Sigmoid colon (tissue), 7 donors: ENCODE data around the gene IFIT5. TPM values are rescaled to one million over a fixed set of nuclear protein-coding genes. Genes with fewer than 3 reads are reported as not detected.

Experiments
- DNase-seq: peaks from one replicate; pipeline ENCODE4 v3.0.0-alpha.2; 2019
- H3K27ac ChIP-seq, 4 donors: fragments of 200-600 bp; sonication (generic); one replicate each; pipeline ENCODE4 v1.5.1; 2016 to 2019; ENCODE audit warnings: mild to moderate bottlenecking in 1 of 4
- H3K27me3 ChIP-seq, 3 donors: fragments of 200-600 bp; sonication (generic); one replicate each; pipeline ENCODE4 v1.5.1; 2019; ENCODE audit warnings: mild to moderate bottlenecking in 1 of 3
- H3K36me3 ChIP-seq, 4 donors: fragments of 200-600 bp; sonication (generic); one replicate each; pipeline ENCODE4 v1.5.1; 2016 to 2019
- H3K4me1 ChIP-seq, 4 donors: fragments of 200-600 bp; sonication (generic); one replicate each; pipeline ENCODE4 v1.5.1; 2017 to 2019
- H3K4me3 ChIP-seq, 4 donors: fragments of 200-600 bp; sonication (generic); one replicate each; pipeline ENCODE4 v1.5.1; 2017 to 2019; ENCODE audit warnings: mild to moderate bottlenecking in 2 of 4, moderate library complexity in 1 of 4
- H3K9me3 ChIP-seq, 4 donors: fragments of 200-600 bp in 3 of 4; sonication (generic) in 3 of 4; one replicate each; pipeline versions ENCODE4 v1.5.1 to v1.6.1; 2013 to 2019
- CTCF ChIP-seq, 4 experiments: fragments of 450-650 bp in 3 of 4; fragments of 200-600 bp in 1 of 4; IDR thresholded peaks; one replicate each; pipeline ENCODE4 v1.5.1; 2016 to 2019; ENCODE audit warnings: antibody characterized with exemption in 4 of 4, mild to moderate bottlenecking in 3 of 4, moderate library complexity in 2 of 4
- EP300 ChIP-seq, 4 donors: sonication (generic); formaldehyde crosslinking; IDR thresholded peaks; one replicate each; pipeline ENCODE4 v1.6.1; 2017; ENCODE audit warnings: antibody characterized with exemption in 4 of 4
- POLR2A ChIP-seq, 2 donors: fragments of 450-650 bp; IDR thresholded peaks; one replicate each; pipeline ENCODE4 v1.6.1; 2016; ENCODE audit warnings: antibody characterized with exemption in 2 of 2, mild to moderate bottlenecking in 2 of 2, moderate library complexity in 2 of 2
- POLR2AphosphoS5 ChIP-seq, 4 donors: sonication (generic); formaldehyde crosslinking; IDR thresholded peaks; one replicate each; pipeline ENCODE4 v1.6.1; 2017; ENCODE audit warnings: antibody characterized with exemption in 4 of 4
- WGBS, 2 donors: extraction: QIAGEN DNeasy Blood & Tissue Kit; methylation state at CpG; one replicate each; pipeline ENCODE4 v1.1.7; 2013; 5-methylcytosine and 5-hydroxymethylcytosine counted together
- intact Hi-C: fragments of 100-400 bp; cut with DNase I; formaldehyde crosslinking; loops from one replicate; pipeline ENCODE4 v1.15.1; 2023
- polyA plus RNA-seq, 3 donors: library from polyadenylated mRNA; stranded (reverse); fragments of 200-250 nt; gene quantifications; one replicate each; pipeline ENCODE4 v1.2.3, GENCODE V29; 2013
- total RNA-seq, 4 donors: library from RNA; depleted of rRNA; stranded (reverse); fragments of >200 nt; gene quantifications; one replicate each; pipeline ENCODE4 v1.1.0, GENCODE V29; 2016
- donor health status: healthy with polysubstance abuse.
- donor health status: Bipolar disorder and iron deficiency.
- donor health status: healthy.

The IFIT5 gene
- total and polyA plus RNA-seq, 7 donors: 5.3 to 24.3 (median 10.2) TPM

- TF ChIP-seq POLR2AphosphoS5 (IDR thresholded peaks at IDR 0.05): no peak
- TF ChIP-seq CTCF (IDR thresholded peaks at IDR 0.05): no peak
- TF ChIP-seq EP300 (IDR thresholded peaks at IDR 0.05): no peak
- TF ChIP-seq POLR2A (IDR thresholded peaks at IDR 0.05): no peak
Measured at GRCh38 chr10:89452193-89452592, 37.8 kb downstream of the IFIT5 start.

GRCh38 chr10:89454561-89455347, 40.4 kb downstream of the IFIT5 start:
- intact Hi-C loops: no loop called here
- WGBS, 2 donors: 75 to 86% methylated on average over 1 of the region's 1 CpG
- no peaks in the 10 kb centered on the region for H3K4me1 ChIP-seq

More at GRCh38 chr10:89452193-89452592, 37.8 kb downstream of the IFIT5 start:
- no peaks in the 10 kb centered on the region for H3K36me3 ChIP-seq
- no peak overlapping the region for H3K27ac ChIP-seq
- H3K4me1 ChIP-seq: no peaks in the 10 kb centered on the region
- DNase-seq: no peak
- H3K4me3 ChIP-seq: no peak overlapping the region
- no peaks in the 10 kb centered on the region for H3K27me3 ChIP-seq
- intact Hi-C loops: no loop called here
- WGBS, 2 donors: 67% methylated on average over 1 of the region's 1 CpG
- no peaks in the 10 kb centered on the region for H3K9me3 ChIP-seq

GRCh38 chr10:89458291-89458690, 43.9 kb downstream of the IFIT5 start:
- Histone ChIP-seq H3K27me3 (no peaks in the 10 kb centered on the region), H3K9me3 (no peaks in the 10 kb centered on the region), H3K4me3 (no peak overlapping the region), H3K27ac (no peak overlapping the region), H3K4me1 (no peaks in the 10 kb centered on the region), H3K36me3 (no peaks in the 10 kb centered on the region)
- intact Hi-C loops: no loop called here
- TF ChIP-seq EP300 (IDR thresholded peaks at IDR 0.05) (no peak), POLR2AphosphoS5 (IDR thresholded peaks at IDR 0.05) (no peak), CTCF (IDR thresholded peaks at IDR 0.05) (no peak), POLR2A (IDR thresholded peaks at IDR 0.05) (no peak)
- DNase-seq: no peak
- WGBS, 2 donors: 74 to 80% methylated on average over 3 of the region's 3 CpGs

More at GRCh38 chr10:89454561-89455347, 40.4 kb downstream of the IFIT5 start:
- no peak for DNase-seq
- Histone ChIP-seq H3K9me3 (no peaks in the 10 kb centered on the region), H3K36me3 (no peaks in the 10 kb centered on the region), H3K27ac (no peak overlapping the region), H3K27me3 (no peaks in the 10 kb centered on the region), H3K4me3 (no peak overlapping the region)
- no peak for TF ChIP-seq POLR2AphosphoS5 (IDR thresholded peaks at IDR 0.05)
- no peak for TF ChIP-seq EP300 (IDR thresholded peaks at IDR 0.05)

- no peak for TF ChIP-seq POLR2A (IDR thresholded peaks at IDR 0.05)
- TF ChIP-seq CTCF (IDR thresholded peaks at IDR 0.05): no peak
- TF ChIP-seq POLR2AphosphoS5 (IDR thresholded peaks at IDR 0.05): no peak
- TF ChIP-seq EP300 (IDR thresholded peaks at IDR 0.05): no peak
- intact Hi-C loops: no loop called here
- Histone ChIP-seq H3K9me3 (no peaks in the 10 kb centered on the region), H3K4me1 (no peaks in the 10 kb centered on the region), H3K4me3 (no peak overlapping the region), H3K27me3 (no peaks in the 10 kb centered on the region), H3K27ac (no peak overlapping the region), H3K36me3 (no peaks in the 10 kb centered on the region)
- WGBS, 2 donors: 83 to 86% methylated on average over 1 of the region's 1 CpG
- no peak for DNase-seq
Measured at GRCh38 chr10:89458784-89459183, 44.4 kb downstream of the IFIT5 start.

GRCh38 chr10:89463846-89464537, 49.6 kb downstream of the IFIT5 start:
- DNase-seq: no peak
- 91 to 93% methylated on average over 6 of the region's 6 CpGs for WGBS, 2 donors
- Histone ChIP-seq H3K36me3 (no peaks in the 10 kb centered on the region), H3K4me3 (no peak overlapping the region), H3K27me3 (no peaks in the 10 kb centered on the region), H3K9me3 (no peaks in the 10 kb centered on the region), H3K27ac (no peak overlapping the region), H3K4me1 (peaks cover 0 to 14% (median 4%) of the 10 kb centered on the region in 4 donors)
- intact Hi-C loops: no loop called here
- TF ChIP-seq POLR2AphosphoS5 (IDR thresholded peaks at IDR 0.05): no peak
- no peak for TF ChIP-seq CTCF (IDR thresholded peaks at IDR 0.05)
- TF ChIP-seq POLR2A (IDR thresholded peaks at IDR 0.05): no peak
- no peak for TF ChIP-seq EP300 (IDR thresholded peaks at IDR 0.05)
